NB4 (cell line): ENCODE data around the gene SLC16A11.

Experiments used
- DNase-seq: peaks from one replicate; pipeline ENCODE4 v3.0.0; 2010; ENCODE audit warnings: low read depth
- H3K4me3 ChIP-seq: one replicate; pipeline ENCODE4 v1.5.1; 2011; ENCODE audit warnings: mild to moderate bottlenecking, low read depth, low read length, moderate library complexity
- CTCF ChIP-seq: IDR thresholded peaks from one replicate; pipeline ENCODE4 v1.5.1; 2012; ENCODE audit warnings: low read depth, low read length
- MAX ChIP-seq: IDR thresholded peaks from 2 replicates; pipeline ENCODE4 v1.6.1; 2011; ENCODE audit warnings: low read depth, low read length
- MYC ChIP-seq: IDR thresholded peaks from 2 replicates; pipeline ENCODE4 v1.6.1; 2011; ENCODE audit warnings: low read depth, low read length
- POLR2A ChIP-seq: IDR thresholded peaks from 2 replicates; pipeline ENCODE4 v1.6.1; 2011; ENCODE audit warnings: mild to moderate bottlenecking; ENCODE audit not compliant: insufficient read length; ENCODE audit errors: extremely low read depth

Gene SLC16A11

DNA sequence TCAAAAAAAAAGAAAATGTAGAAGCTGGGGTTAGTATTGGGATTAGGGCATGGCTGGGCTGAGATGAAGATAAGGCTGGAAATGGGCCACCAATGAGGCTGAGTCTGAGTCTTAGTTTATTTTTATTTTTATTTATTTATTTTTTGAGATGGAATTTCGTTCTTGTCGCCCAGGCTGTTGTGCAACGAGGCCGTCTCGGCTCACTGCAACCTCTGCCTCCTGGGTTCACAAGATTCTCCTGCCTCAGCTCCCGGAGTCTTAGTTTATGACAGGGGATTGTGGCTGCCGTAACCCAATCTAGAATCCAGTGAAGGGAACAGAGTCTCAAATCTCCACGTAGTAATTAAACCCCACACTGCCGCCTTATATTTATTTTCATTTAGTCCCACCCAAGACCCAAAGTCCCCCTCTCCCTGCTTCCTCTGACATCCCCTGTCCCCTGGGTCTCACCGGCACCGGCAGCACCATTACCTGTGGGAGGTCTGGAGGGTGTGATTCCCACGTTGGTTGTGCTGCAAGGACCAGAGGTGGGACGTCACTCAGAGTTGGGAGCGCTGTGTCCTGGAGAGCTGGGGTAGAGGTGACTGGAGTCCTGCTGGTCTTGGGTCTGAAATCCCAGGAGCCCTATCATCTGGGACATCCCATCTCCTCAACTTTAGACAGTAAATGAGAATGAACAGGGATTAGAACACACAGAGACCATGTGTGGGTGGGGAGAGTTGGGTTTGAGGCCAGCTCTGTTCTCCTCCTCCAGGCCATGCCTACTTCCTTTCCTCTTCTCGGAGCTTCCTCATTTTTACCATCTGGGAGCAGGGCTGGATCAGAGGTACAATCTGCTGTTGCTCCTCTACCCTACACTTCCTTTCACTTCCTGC lies 35.9 kb upstream of the SLC16A11 start, which contains the start of gene CLEC10A:
CLEC10A (minus strand) TSS at position 671 of the 875 bp plus-strand sequence. CDS start 1,439 bp downstream, outside the sequence.
- no peak for TF ChIP-seq MAX
- TF ChIP-seq POLR2A = no peak
- TF ChIP-seq MYC = no peak
- no peak for TF ChIP-seq CTCF
- DNase-seq = peak; percentile 68
- no peak within 1 kb of the TSS for H3K4me3 ChIP-seq

- H3K4me3 ChIP-seq = no peak overlapping the region
- no peak for DNase-seq
- TF ChIP-seq POLR2A (no peak), MYC (no peak), CTCF (no peak), MAX (no peak)
Observed at GRCh38 chr17:7078711-7079110, 34.8 kb upstream of the SLC16A11 start.

- TF ChIP-seq CTCF = no peak
- no peak for TF ChIP-seq POLR2A
- TF ChIP-seq MAX = no peak
- no peak for TF ChIP-seq MYC
- no peak for DNase-seq
Observed at GRCh38 chr17:7077911-7078546, 34.1 kb upstream of the SLC16A11 start.

GRCh38 chr17:7074931-7075330 lies 31.0 kb upstream of the SLC16A11 start:
- TF ChIP-seq CTCF (no peak), MYC (no peak), POLR2A (no peak), MAX (no peak)
- no peak for DNase-seq
- H3K4me3 ChIP-seq = no peak overlapping the region

More at GRCh38 chr17:7077911-7078546, 34.1 kb upstream of the SLC16A11 start:
- no peak overlapping the region for H3K4me3 ChIP-seq

- TF ChIP-seq CTCF = no peak
- TF ChIP-seq MAX = no peak
- TF ChIP-seq MYC = no peak
- TF ChIP-seq POLR2A = no peak
Observed at GRCh38 chr17:7072406-7072805, 28.5 kb upstream of the SLC16A11 start.

More at GRCh38 chr17:7072406-7072805, 28.5 kb upstream of the SLC16A11 start:
- DNase-seq = no peak
- H3K4me3 ChIP-seq = no peak overlapping the region
